HepG2 (cell line): ENCODE results near the gene CEBPZOS. TPM values are rescaled to one million over a fixed set of nuclear protein-coding genes. Genes with fewer than 3 reads are reported as not detected.

Experiments
- BHLHE40 ChIP-seq: IDR thresholded peaks from 2 replicates; pipeline ENCODE4 v1.6.1; 2011; ENCODE audit warnings: low read length, improper control_type of control experiment
- CEBPG ChIP-seq: IDR thresholded peaks from 2 replicates; pipeline ENCODE4 v1.6.1; 2016
- CENPX ChIP-seq: sonication (generic); formaldehyde crosslinking; IDR thresholded peaks from 2 replicates; pipeline ENCODE4 v1.9.0; 2021; ENCODE audit warnings: mild to moderate bottlenecking, missing genetic modification reagents, moderate library complexity
- CHD4 ChIP-seq: fragments of 200-600 bp; sonication (generic); IDR thresholded peaks from 2 replicates; pipeline ENCODE4 v1.7.0; 2017; ENCODE audit warnings: mild to moderate bottlenecking, low read length, borderline replicate concordance
- EHMT2 ChIP-seq: fragments of 200-600 bp; sonication (generic); IDR thresholded peaks from 2 replicates; pipeline ENCODE4 v1.7.0; 2017; ENCODE audit warnings: antibody characterized with exemption, low read depth, low read length, borderline replicate concordance
- FOXO4 ChIP-seq: sonication (generic); formaldehyde crosslinking; conservative IDR thresholded peaks from 2 replicates; pipeline ENCODE4 v1.8.1; 2023; ENCODE audit warnings: missing genetic modification reagents
- GATAD1 ChIP-seq: IDR thresholded peaks from 2 replicates; pipeline ENCODE4 v1.6.1; 2016; ENCODE audit warnings: missing genetic modification reagents, missing compliant biosample characterization
- KAT8 ChIP-seq: IDR thresholded peaks from 2 replicates; pipeline ENCODE4 v1.6.1; 2016; ENCODE audit warnings: missing genetic modification reagents, missing compliant biosample characterization
- MAX ChIP-seq: IDR thresholded peaks from 2 replicates; pipeline ENCODE4 v1.6.1; 2012; ENCODE audit warnings: inconsistent platforms
- MBNL3 ChIP-seq: fragments of 250-450 bp; sonication (Bioruptor Pico); conservative IDR thresholded peaks from 2 replicates; pipeline ENCODE4 v1.8.0; 2022; ENCODE audit warnings: mild to moderate bottlenecking, inconsistent platforms
- MTF1 ChIP-seq: sonication (generic); formaldehyde crosslinking; IDR thresholded peaks from 2 replicates; pipeline ENCODE4 v1.5.0; 2020; ENCODE audit warnings: missing genetic modification reagents
- NFE2 ChIP-seq: sonication (generic); formaldehyde crosslinking; IDR thresholded peaks from 2 replicates; pipeline ENCODE4 v1.4.0; 2020; ENCODE audit warnings: missing genetic modification reagents
- POLR2A ChIP-seq, 2 experiments: IDR thresholded peaks; 2 replicates each; pipeline ENCODE4 v1.6.1; 2011; ENCODE audit warnings: low read depth in 2 of 2, low read length in 2 of 2, mild to moderate bottlenecking in 1 of 2, moderate library complexity in 1 of 2; ENCODE audit not compliant: insufficient read depth in 1 of 2
- POLR2AphosphoS5 ChIP-seq: IDR thresholded peaks from 2 replicates; pipeline ENCODE4 v1.6.1; 2012; ENCODE audit warnings: low read depth, low read length
- TRAFD1 ChIP-seq: sonication (generic); formaldehyde crosslinking; IDR thresholded peaks from 2 replicates; pipeline ENCODE4 v1.5.1; 2020; ENCODE audit warnings: missing genetic modification reagents, mild to moderate bottlenecking, borderline replicate concordance
- ZBTB49 ChIP-seq: sonication (generic); formaldehyde crosslinking; IDR thresholded peaks from 2 replicates; pipeline ENCODE4 v1.4.0; 2020; ENCODE audit warnings: missing genetic modification reagents, borderline replicate concordance
- ZC3H4 ChIP-seq: sonication (generic); formaldehyde crosslinking; IDR thresholded peaks from 2 replicates; pipeline ENCODE4 v1.4.0; 2020; ENCODE audit warnings: missing genetic modification reagents, borderline replicate concordance
- ZFP41 ChIP-seq: sonication (generic); formaldehyde crosslinking; IDR thresholded peaks from 2 replicates; pipeline ENCODE4 v1.4.0; 2020; ENCODE audit warnings: mild to moderate bottlenecking, missing genetic modification reagents, borderline replicate concordance
- ZNF101 ChIP-seq: sonication (generic); formaldehyde crosslinking; IDR thresholded peaks from 2 replicates; pipeline ENCODE4 v1.4.0; 2020; ENCODE audit warnings: mild to moderate bottlenecking, low read depth, missing genetic modification reagents, borderline replicate concordance
- ZNF136 ChIP-seq: sonication (generic); formaldehyde crosslinking; IDR thresholded peaks from 2 replicates; pipeline ENCODE4 v1.8.1; 2022; ENCODE audit warnings: low read depth, mild to moderate bottlenecking, moderate library complexity, missing genetic modification reagents
- ZNF292 ChIP-seq: sonication (generic); formaldehyde crosslinking; IDR thresholded peaks from 2 replicates; pipeline ENCODE4 v1.8.1; 2022; ENCODE audit warnings: mild to moderate bottlenecking, low read depth, missing genetic modification reagents, borderline replicate concordance
- ZNF337 ChIP-seq: sonication (generic); formaldehyde crosslinking; IDR thresholded peaks from 2 replicates; pipeline ENCODE4 v1.5.1; 2020; ENCODE audit warnings: missing genetic modification reagents, low read depth, mild to moderate bottlenecking, borderline replicate concordance
- ZNF563 ChIP-seq: sonication (generic); formaldehyde crosslinking; IDR thresholded peaks from 2 replicates; pipeline ENCODE4 v1.8.0; 2022; ENCODE audit warnings: mild to moderate bottlenecking, moderate library complexity, missing genetic modification reagents
- ZNF7 ChIP-seq: IDR thresholded peaks from 2 replicates; pipeline ENCODE4 v1.6.1; 2016; ENCODE audit warnings: missing biosample characterization, missing genetic modification reagents
- ZNF839 ChIP-seq: sonication (generic); formaldehyde crosslinking; IDR thresholded peaks from 2 replicates; pipeline ENCODE4 v1.4.0; 2020; ENCODE audit warnings: missing genetic modification reagents, mild to moderate bottlenecking, borderline replicate concordance
- polyA plus RNA-seq, 8 experiments: library from polyadenylated mRNA; depleted of rRNA in 3 of 8; stranded (reverse) in 7 of 8; unstranded in 1 of 8; fragments of >200 nt; fragmentation: Illumina TruSeq in 4 of 8; extraction: Trizol in 4 of 8; gene quantifications; 2 replicates each; pipeline versions ENCODE4 v1.2.1 to v1.2.3, GENCODE V29; 2011 to 2016; ENCODE audit warnings: low read depth in 4 of 8, missing spikeins in 1 of 8, mixed read lengths in 1 of 8; ENCODE audit not compliant: insufficient read depth in 1 of 8
- total RNA-seq, 5 experiments: library from RNA; depleted of rRNA; stranded (reverse); fragments of >200 nt; fragmentation: Illumina TruSeq; extraction: Trizol; gene quantifications; 2 replicates each; pipeline ENCODE4 v1.2.3, GENCODE V29; 2016; ENCODE audit warnings: low read depth in 1 of 5

Gene CEBPZOS
- total and polyA plus RNA-seq, 2 of the 13 experiments (the other 11 are each of a cell fraction or from before 2014, with no cell fraction given) = 18.6 to 44.7 TPM

- TF ChIP-seq EHMT2 (no peak; the same call in 1 of the 2 replicates), ZFP41 (CRISPR knock-in tag) (peak; percentile 74; the same call in 1 of the 2 replicates), ZNF563 (CRISPR knock-in tag) (peak; percentile 87), ZNF7 (0 out of 2 replicates have a peak, but pooled peaks have one; percentile 6), GATAD1 (CRISPR knock-in tag) (peak; percentile 95), MAX (peak; percentile 97), POLR2AphosphoS5 (peak; percentile 99), ZNF101 (0 out of 2 replicates have a peak, but pooled peaks have one; percentile 10), ZNF292 (CRISPR knock-in tag) (peak; percentile 71; the same call in 1 of the 2 replicates), POLR2A (IDR thresholded peaks at IDR 0.05; ENCODE audit: insufficient read depth in 1 of 2, low read depth in 2 of 2, low read length in 2 of 2) (peak; percentile 97), FOXO4 (CRISPR knock-in tag) (no peak), ZBTB49 (CRISPR knock-in tag) (0 out of 2 replicates have a peak, but pooled peaks have one; percentile 18), TRAFD1 (CRISPR knock-in tag) (peak; percentile 68; the same call in 1 of the 2 replicates), CEBPG (CRISPR knock-in tag) (peak; percentile 66), ZNF337 (CRISPR knock-in tag) (peak; percentile 94; the same call in 1 of the 2 replicates), ZNF136 (CRISPR knock-in tag) (peak; percentile 82), CENPX (no peak), KAT8 (CRISPR knock-in tag) (peak; percentile 97), ZC3H4 (peak; percentile 62; the same call in 1 of the 2 replicates), ZNF839 (CRISPR knock-in tag) (peak; percentile 96), MTF1 (CRISPR knock-in tag) (0 out of 2 replicates have a peak, but pooled peaks have one; percentile 34), CHD4 (no peak), NFE2 (CRISPR knock-in tag) (no peak), MBNL3 (CRISPR knock-in tag) (no peak), BHLHE40 (peak; percentile 5; the same call in 1 of the 2 replicates)
Observed at GRCh38 chr2:37231241-37232130, 35.2 kb downstream of the CEBPZOS start, which contains the start of the genes CEBPZ and NDUFAF7 (continued).
